ENCODE measurements around the gene LIN9. TPM values are rescaled to one million over a fixed set of nuclear protein-coding genes. Genes with fewer than 3 reads are reported as not detected.

The LIN9 gene
- total and polyA plus RNA-seq, 10 of the 15 experiments (the other 5 are each of a cell fraction or from before 2014, with no cell fraction given): 5.9 to 13.5 (median 8.3) TPM

GRCh38 chr1:226353698-226354525 lies 44.9 kb upstream of the LIN9 start (continued):
- TF ChIP-seq E2F8 (IDR thresholded peaks at IDR 0.05; ENCODE audit: low read depth, partially characterized antibody) (no peak), HDGF (IDR thresholded peaks at IDR 0.05) (no peak), JUND (IDR thresholded peaks at IDR 0.05; ENCODE audit: low read depth, low read length) (no peak), NR2F1 (conservative IDR thresholded peaks at IDR 0.05) (no peak), ZNF217 (IDR thresholded peaks at IDR 0.05) (no peak)
- TF ChIP-seq, protein P1, sequence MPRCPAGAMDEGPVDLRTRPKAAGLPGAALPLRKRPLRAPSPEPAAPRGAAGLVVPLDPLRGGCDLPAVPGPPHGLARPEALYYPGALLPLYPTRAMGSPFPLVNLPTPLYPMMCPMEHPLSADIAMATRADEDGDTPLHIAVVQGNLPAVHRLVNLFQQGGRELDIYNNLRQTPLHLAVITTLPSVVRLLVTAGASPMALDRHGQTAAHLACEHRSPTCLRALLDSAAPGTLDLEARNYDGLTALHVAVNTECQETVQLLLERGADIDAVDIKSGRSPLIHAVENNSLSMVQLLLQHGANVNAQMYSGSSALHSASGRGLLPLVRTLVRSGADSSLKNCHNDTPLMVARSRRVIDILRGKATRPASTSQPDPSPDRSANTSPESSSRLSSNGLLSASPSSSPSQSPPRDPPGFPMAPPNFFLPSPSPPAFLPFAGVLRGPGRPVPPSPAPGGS (IDR thresholded peaks at IDR 0.05; ENCODE audit: borderline replicate concordance, insufficient read depth, low read depth, low read length, poor library complexity, severe bottlenecking): no peak

GRCh38 chr1:226351709-226352108 lies 42.7 kb upstream of the LIN9 start:
- no peaks in the 10 kb centered on the region for H3K9me3 ChIP-seq (replicated peaks; ENCODE audit: control insufficient read depth, insufficient read depth, low read length)
- no peaks in the 10 kb centered on the region for H3K27me3 ChIP-seq (replicated peaks in 1 of 2; ENCODE audit: control insufficient read depth in 2 of 2, insufficient read depth in 2 of 2, low read length in 1 of 2)
- ATAC-seq: peak; percentile 38
- H3K27ac ChIP-seq (ENCODE audit: control insufficient read depth, insufficient read depth): no peak overlapping the region
- intact Hi-C loops (cut with micrococcal nuclease; ENCODE audit: unreplicated experiment): no loop called here
- H3K4me2 ChIP-seq (ENCODE audit: control insufficient read depth, insufficient read depth): no peak overlapping the region
- POLR2A ChIA-PET: interaction anchor here (0.8 kb wide), 1 partner anchor 13 kb away, joined by 3 read pairs; no protein-coding TSS in a partner anchor
- H3K4me3 ChIP-seq: no peak overlapping the region
- peaks cover 32% of the 10 kb centered on the region for H3K4me1 ChIP-seq (ENCODE audit: control insufficient read depth, insufficient read depth, low read length)
- CTCF ChIA-PET: interaction anchor here (0.6 to 0.7 kb wide), 2 partner anchors 12 to 53 kb away, joined by 3 read pairs; no protein-coding TSS in a partner anchor
- in situ Hi-C loops (cut with MboI): no loop called here
- peaks cover 0 to 10% of the 10 kb centered on the region in 2 experiments; a peak in 2 of 4 replicates for H3K36me3 ChIP-seq (ENCODE audit: control insufficient read depth in 2 of 2, insufficient read depth in 2 of 2, low read length in 1 of 2)
- SMC1A ChIA-PET (ENCODE audit: uncharacterized antibody, unreplicated experiment): no interaction called here
- WGBS (ENCODE audit: insufficient coverage, insufficient replicate concordance, low lambda C conversion rate, missing lambda C conversion rate): 57% methylated on average over 3 of the region's 3 CpGs
- H3K79me2 ChIP-seq (ENCODE audit: control insufficient read depth, insufficient read depth, low read length): no peaks in the 10 kb centered on the region
- TF ChIP-seq MEF2B (IDR thresholded peaks at IDR 0.05; ENCODE audit: partially characterized antibody, poor library complexity, severe bottlenecking) (peak; percentile 90), SUPT20H (IDR thresholded peaks at IDR 0.05; ENCODE audit: borderline replicate concordance, control insufficient read depth, low read depth, low read length) (no peak), SPI1 (IDR thresholded peaks at IDR 0.05; ENCODE audit: borderline replicate concordance, insufficient read depth, low read depth, low read length) (peak; percentile 73)
- no peak overlapping the region for H3K9ac ChIP-seq (ENCODE audit: control insufficient read depth, insufficient read depth, low read length)
- no TSS peak for BruUV-seq (replicated peaks)
- H2AFZ ChIP-seq (ENCODE audit: control insufficient read depth, low read depth, low read length): no peak overlapping the region
- FAIRE-seq: no peak
- H4K20me1 ChIP-seq (ENCODE audit: control insufficient read depth, insufficient read depth): no peaks in the 10 kb centered on the region
- RAD21 ChIA-PET (ENCODE audit: unreplicated experiment): no interaction called here
- DNase-seq (ENCODE audit: low read depth, low spot score): no peak

All from GM12878 (cell line).